ENCODE measurements around the gene BICRAL. TPM values are rescaled to one million over a fixed set of nuclear protein-coding genes. Genes with fewer than 3 reads are reported as not detected.

BICRAL gene
- total and polyA plus RNA-seq, 8 donors: 12.6 to 20.0 (median 18.5) TPM

DNA sequence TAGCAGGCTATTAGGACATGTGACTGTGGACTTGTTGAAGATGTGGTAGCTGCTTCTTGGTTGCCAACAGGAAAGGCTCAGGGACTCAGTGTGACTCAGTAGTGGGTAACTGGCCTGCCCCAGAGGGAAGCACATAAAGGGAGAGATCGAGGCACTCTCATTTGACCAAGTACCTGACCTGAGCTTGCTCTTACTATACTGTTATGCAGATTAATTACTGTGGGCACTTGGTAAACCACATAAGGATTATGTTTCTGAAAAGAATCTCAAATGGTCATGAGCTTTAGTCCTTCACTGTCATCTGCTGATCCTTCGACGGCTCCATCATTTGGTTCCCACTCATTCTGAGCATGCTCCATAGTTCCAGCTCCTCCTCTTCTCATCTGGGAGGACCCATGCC is 49.4 kb downstream of the BICRAL start:
- DNase-seq (no peak), ATAC-seq (no peak)
- Histone ChIP-seq H3K27me3 (no peaks in the 10 kb centered on the region), H3K4me1 (no peaks in the 10 kb centered on the region), H3K36me3 (peaks cover 0 to 60% of the 10 kb centered on the region in 2 donors), H3K27ac (no peak overlapping the region), H3K9me3 (no peaks in the 10 kb centered on the region), H3K4me3 (no peak overlapping the region)
- intact Hi-C loops (cut with DNase I): no loop called here
- TF ChIP-seq, protein P1, sequence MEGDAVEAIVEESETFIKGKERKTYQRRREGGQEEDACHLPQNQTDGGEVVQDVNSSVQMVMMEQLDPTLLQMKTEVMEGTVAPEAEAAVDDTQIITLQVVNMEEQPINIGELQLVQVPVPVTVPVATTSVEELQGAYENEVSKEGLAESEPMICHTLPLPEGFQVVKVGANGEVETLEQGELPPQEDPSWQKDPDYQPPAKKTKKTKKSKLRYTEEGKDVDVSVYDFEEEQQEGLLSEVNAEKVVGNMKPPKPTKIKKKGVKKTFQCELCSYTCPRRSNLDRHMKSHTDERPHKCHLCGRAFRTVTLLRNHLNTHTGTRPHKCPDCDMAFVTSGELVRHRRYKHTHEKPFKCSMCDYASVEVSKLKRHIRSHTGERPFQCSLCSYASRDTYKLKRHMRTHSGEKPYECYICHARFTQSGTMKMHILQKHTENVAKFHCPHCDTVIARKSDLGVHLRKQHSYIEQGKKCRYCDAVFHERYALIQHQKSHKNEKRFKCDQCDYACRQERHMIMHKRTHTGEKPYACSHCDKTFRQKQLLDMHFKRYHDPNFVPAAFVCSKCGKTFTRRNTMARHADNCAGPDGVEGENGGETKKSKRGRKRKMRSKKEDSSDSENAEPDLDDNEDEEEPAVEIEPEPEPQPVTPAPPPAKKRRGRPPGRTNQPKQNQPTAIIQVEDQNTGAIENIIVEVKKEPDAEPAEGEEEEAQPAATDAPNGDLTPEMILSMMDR (IDR thresholded peaks at IDR 0.05): no peak

DNA sequence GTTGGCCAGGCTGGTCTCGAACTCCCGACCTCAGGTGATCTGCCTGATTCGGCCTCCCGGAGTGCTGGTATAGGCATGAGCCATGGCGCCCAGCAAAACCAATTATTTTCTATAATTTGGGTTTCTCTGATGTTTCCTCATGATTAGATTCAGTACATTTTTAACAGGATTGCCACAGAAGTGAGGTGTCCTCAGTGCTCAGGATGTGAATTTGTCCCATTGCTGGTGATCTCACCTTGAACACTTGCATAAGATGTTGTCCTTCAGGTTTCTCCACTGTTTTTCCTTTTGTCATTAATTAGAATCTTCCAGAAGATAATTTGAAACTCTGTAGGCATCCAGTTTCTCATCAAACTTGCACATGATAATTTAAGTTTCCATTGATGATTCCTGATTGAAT is 52.2 kb downstream of the BICRAL start:
- Histone ChIP-seq H3K4me1 (no peaks in the 10 kb centered on the region), H3K36me3 (peaks cover 0 to 38% of the 10 kb centered on the region in 2 donors), H3K27me3 (no peaks in the 10 kb centered on the region), H3K27ac (no peak overlapping the region), H3K9me3 (no peaks in the 10 kb centered on the region), H3K4me3 (no peak overlapping the region)
- DNase-seq (no peak), ATAC-seq (no peak)
- intact Hi-C loops (cut with DNase I): no loop called here
- TF ChIP-seq, protein P1 (IDR thresholded peaks at IDR 0.05): no peak

DNA sequence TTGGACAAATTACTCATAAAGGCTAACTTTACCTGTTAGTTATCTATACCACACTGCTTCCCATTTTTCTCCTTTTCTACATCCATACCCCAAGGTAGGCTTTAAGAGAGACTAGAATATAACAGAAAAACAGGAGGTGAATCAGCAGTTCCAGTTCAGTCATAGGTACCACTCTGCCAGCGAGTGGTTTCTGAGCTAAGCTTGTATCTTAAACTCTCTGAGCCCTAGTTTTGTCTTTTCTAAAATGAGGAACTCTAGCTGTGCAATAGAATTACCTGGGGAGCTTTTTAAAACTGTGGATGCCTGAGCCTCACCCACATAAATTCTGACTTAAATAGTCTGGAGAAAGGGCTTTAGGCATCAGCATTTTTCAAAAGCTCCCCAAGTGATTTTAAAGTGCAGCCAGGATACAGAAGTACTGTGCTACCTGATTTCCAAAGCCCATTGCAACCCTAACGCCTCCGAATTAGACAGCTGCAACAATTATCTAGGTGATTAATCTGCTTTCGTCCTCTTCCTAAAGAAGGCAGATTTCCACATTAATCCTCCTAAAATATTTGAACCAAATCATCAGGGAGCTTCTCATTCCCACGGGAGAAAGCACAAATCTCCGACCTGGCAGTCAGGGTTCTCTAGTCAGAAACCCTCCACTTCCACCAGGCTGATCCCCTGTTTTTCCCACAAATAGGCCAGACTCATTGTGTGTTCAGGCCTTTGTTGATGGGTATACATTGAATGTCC is 60.2 kb downstream of the BICRAL start:
- ATAC-seq: no peak
- H3K27ac ChIP-seq: no peak overlapping the region
- intact Hi-C loops (cut with DNase I): no loop called here
- DNase-seq: no peak
- H3K36me3 ChIP-seq: peaks cover 0 to 21% of the 10 kb centered on the region in 2 donors
- H3K4me1 ChIP-seq: no peaks in the 10 kb centered on the region
- no peaks in the 10 kb centered on the region for H3K9me3 ChIP-seq
- no peaks in the 10 kb centered on the region for H3K27me3 ChIP-seq
- H3K4me3 ChIP-seq: no peak overlapping the region
- TF ChIP-seq, protein P1 (IDR thresholded peaks at IDR 0.05): no peak

DNA sequence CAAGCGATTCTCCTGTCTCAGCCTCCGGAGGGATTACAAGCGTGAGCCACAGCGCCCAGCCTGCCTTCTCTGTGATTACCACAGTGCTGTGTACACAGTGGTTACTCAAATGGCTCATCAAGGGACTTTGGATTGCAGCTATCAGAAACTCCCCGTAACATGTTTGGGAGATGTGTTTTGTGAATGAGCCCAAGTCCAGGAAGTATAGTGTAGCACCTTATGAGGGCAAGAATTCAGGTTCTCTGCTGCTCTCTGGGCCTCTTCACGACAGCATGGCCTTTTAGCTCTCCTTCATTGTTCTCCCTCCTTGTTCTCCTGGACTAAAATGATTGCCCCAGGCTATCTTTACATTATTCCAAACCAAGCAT is 63.5 kb downstream of the BICRAL start:
- no peak for ATAC-seq
- TF ChIP-seq, protein P1 (IDR thresholded peaks at IDR 0.05): no peak
- no peak for DNase-seq
- intact Hi-C loops (cut with DNase I): no loop called here
- Histone ChIP-seq H3K4me3 (no peak overlapping the region), H3K4me1 (no peaks in the 10 kb centered on the region), H3K27ac (no peak overlapping the region), H3K36me3 (peaks cover 0 to 21% of the 10 kb centered on the region in 2 donors), H3K9me3 (no peaks in the 10 kb centered on the region), H3K27me3 (no peaks in the 10 kb centered on the region)

DNA sequence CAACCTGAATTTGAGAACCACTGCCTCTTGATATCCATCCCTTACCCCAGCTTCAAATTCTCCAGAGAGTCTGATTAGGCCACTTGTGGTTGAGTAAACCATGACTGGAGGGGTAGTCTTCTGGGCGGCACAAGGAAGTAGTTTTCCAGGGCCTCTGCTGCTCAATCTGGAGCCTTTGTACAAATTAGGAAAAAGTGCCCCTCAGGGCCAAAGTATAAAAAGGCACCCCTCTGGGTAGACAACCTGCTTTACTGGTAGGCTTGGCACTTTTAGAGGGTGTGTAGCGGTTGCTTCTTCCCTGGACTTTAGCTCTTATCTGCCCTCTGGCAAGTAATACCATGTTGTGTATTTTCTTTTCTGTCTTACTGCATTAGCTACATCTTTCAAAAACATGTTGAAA is 64.7 kb downstream of the BICRAL start:
- TF ChIP-seq, protein P1 (IDR thresholded peaks at IDR 0.05): no peak
- Histone ChIP-seq H3K4me3 (no peak overlapping the region), H3K36me3 (peaks cover 0 to 22% of the 10 kb centered on the region in 2 donors), H3K27ac (no peak overlapping the region), H3K27me3 (no peaks in the 10 kb centered on the region), H3K4me1 (no peaks in the 10 kb centered on the region), H3K9me3 (no peaks in the 10 kb centered on the region)
- ATAC-seq (peak; percentile 50), DNase-seq (no peak)
- intact Hi-C loops (cut with DNase I): no loop called here
